Duodenal mucosa (tissue), 2 donors: ENCODE measurements around the gene TGFA.

Experiments used
- H3K27ac ChIP-seq: one replicate; pipeline ENCODE4 v1.7.0; 2013; ENCODE audit warnings: low read depth, low read length
- H3K27me3 ChIP-seq, 2 donors: one replicate each; pipeline ENCODE4 v1.7.0; 2013; ENCODE audit warnings: low read length in 2 of 2, control low read depth in 1 of 2; ENCODE audit not compliant: insufficient read depth in 2 of 2, control insufficient read depth in 1 of 2
- H3K36me3 ChIP-seq, 2 donors: one replicate each; pipeline ENCODE4 v1.7.0; 2013; ENCODE audit warnings: low read length in 2 of 2, control low read depth in 1 of 2; ENCODE audit not compliant: insufficient read depth in 2 of 2, control insufficient read depth in 1 of 2
- H3K4me1 ChIP-seq, 2 donors: one replicate each; pipeline ENCODE4 v1.7.0; 2013; ENCODE audit warnings: low read length in 2 of 2, control low read depth in 1 of 2; ENCODE audit not compliant: insufficient read depth in 2 of 2, control insufficient read depth in 1 of 2
- H3K4me3 ChIP-seq, 2 donors: one replicate each; pipeline ENCODE4 v1.7.0; 2013; ENCODE audit warnings: low read length in 2 of 2, low read depth in 1 of 2
- H3K9ac ChIP-seq, 2 donors: one replicate each; pipeline ENCODE4 v1.7.0; 2013; ENCODE audit warnings: low read length in 2 of 2, low read depth in 1 of 2
- H3K9me3 ChIP-seq, 2 donors: one replicate each; pipeline ENCODE4 v1.7.0; 2013; ENCODE audit warnings: low read length in 2 of 2, control low read depth in 1 of 2; ENCODE audit not compliant: control insufficient read depth in 1 of 2

TGFA gene

DNA sequence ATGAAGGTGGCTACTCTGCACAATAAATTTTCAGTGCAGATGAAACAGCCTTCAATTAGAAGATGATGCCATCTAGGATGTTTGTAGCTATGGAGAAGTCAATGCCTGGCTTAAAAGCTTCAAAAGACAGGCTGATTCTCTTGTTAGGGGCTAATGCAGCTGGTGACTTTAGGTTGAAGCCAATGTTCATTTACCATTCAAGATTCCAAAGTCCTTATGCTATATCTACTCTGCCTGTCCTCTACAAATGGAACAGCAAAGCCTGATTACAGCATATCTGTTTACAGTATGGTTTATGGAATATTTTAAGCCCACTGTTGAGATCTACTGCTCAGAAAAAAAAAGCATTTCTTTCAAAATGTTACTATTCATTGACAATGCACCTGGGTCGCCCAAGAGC lies 15.8 kb downstream of the TGFA start:
- Histone ChIP-seq H3K9ac (no peak overlapping the region), H3K27ac (no peak overlapping the region)

GRCh38 chr2:70536517-70537055 lies 17.0 kb downstream of the TGFA start:
- Histone ChIP-seq H3K27ac (no peak overlapping the region), H3K9me3 (peaks cover 0 to 8% of the 10 kb centered on the region in 2 donors), H3K27me3 (no peaks in the 10 kb centered on the region), H3K4me1 (peaks cover 0 to 7% of the 10 kb centered on the region in 2 donors), H3K4me3 (no peak overlapping the region), H3K36me3 (no peaks in the 10 kb centered on the region), H3K9ac (no peak overlapping the region)

More for the DNA sequence above, 15.8 kb downstream of the TGFA start:
- Histone ChIP-seq H3K36me3 (no peaks in the 10 kb centered on the region), H3K27me3 (no peaks in the 10 kb centered on the region), H3K4me1 (no peaks in the 10 kb centered on the region), H3K9me3 (peaks cover 0 to 8% of the 10 kb centered on the region in 2 donors), H3K4me3 (no peak overlapping the region)

- no peak overlapping the region for H3K9ac ChIP-seq
- no peaks in the 10 kb centered on the region for H3K27me3 ChIP-seq
- H3K27ac ChIP-seq: no peak overlapping the region
- no peaks in the 10 kb centered on the region for H3K36me3 ChIP-seq
- H3K4me3 ChIP-seq: no peak overlapping the region
- peaks cover 0 to 8% of the 10 kb centered on the region in 2 donors for H3K9me3 ChIP-seq
- peaks cover 0 to 14% of the 10 kb centered on the region in 2 donors for H3K4me1 ChIP-seq
Measured at GRCh38 chr2:70535573-70535972, 18.1 kb downstream of the TGFA start.

- Histone ChIP-seq H3K27ac (no peak overlapping the region), H3K9ac (no peak overlapping the region)
Measured at GRCh38 chr2:70534183-70534836, 19.3 kb downstream of the TGFA start.

DNA sequence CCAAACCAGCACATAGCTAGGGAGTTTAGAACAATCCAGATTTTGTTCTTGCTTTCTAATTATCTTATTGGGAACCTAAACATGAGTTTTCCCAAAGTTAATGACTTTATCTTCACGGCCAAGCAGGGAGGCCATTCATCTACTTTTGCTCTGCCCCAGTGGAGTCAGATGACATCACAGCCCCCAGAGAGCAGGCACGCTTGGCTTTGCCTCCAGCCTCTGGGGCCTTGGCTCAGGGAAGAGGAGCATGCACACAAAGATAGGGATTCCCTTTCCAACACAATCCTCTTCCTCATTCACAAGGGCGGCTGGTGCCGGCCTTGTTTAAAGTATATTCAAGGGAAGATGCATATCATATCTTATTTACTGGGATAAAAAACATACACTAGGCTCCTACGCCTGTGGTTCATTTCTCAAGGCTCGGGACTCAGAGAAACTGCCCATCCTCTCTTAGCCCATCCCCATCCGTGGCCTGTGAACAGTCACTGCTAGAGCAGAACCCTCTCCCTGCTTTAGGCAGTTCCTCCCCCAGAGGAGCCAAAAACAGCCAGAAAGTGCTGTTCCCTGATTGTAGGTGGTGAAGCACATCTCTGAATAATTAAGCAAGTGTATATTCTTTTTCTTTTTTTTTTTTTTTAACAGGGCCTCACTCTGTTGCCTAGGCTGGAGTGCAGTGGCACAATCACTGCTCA lies 21.2 kb downstream of the TGFA start:
- Histone ChIP-seq H3K27ac (no peak overlapping the region), H3K4me1 (peaks cover 5 to 18% of the 10 kb centered on the region in 2 donors), H3K9me3 (peaks cover 0 to under 1% of the 10 kb centered on the region in 2 donors), H3K9ac (no peak overlapping the region), H3K27me3 (no peaks in the 10 kb centered on the region), H3K4me3 (no peak overlapping the region), H3K36me3 (no peaks in the 10 kb centered on the region)

More at GRCh38 chr2:70534183-70534836, 19.3 kb downstream of the TGFA start:
- H3K4me1 ChIP-seq: peaks cover 0 to 14% of the 10 kb centered on the region in 2 donors
- no peak overlapping the region for H3K4me3 ChIP-seq
- H3K27me3 ChIP-seq: no peaks in the 10 kb centered on the region
- peaks cover 0 to 8% of the 10 kb centered on the region in 2 donors for H3K9me3 ChIP-seq
- no peaks in the 10 kb centered on the region for H3K36me3 ChIP-seq

DNA sequence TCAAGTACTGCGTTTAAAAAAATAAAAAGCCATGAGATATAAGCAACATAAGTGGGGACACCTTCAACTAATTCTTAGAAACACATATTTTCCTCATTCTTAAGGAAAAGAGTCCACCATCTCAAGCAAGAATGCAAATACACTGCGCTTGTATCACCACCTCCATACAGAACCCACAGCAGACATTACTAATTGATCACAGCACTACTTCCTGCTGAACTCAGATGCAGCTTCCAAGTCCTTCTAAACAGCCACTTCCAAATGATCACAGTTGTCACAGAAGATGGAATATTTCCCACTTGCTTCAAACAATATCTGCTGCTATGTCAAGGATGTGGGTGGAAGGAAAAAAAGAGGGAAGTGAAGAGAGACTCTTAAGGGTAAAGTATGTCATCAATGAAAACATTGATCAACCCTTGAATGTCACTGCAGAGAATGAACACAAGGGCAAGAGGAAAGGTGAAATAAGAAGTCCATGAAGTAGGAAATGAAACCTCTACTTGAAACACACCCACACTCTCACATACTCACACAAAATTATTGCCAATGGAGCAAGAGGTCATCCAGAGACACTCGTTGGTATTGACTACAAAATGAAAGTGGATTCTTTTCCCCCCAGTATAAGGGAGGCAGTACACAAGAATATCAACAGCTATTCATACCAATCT lies 22.1 kb downstream of the TGFA start:
- Histone ChIP-seq H3K36me3 (no peaks in the 10 kb centered on the region), H3K9ac (no peak overlapping the region), H3K4me3 (no peak overlapping the region), H3K27ac (no peak overlapping the region), H3K4me1 (peaks cover 5 to 18% of the 10 kb centered on the region in 2 donors), H3K9me3 (no peaks in the 10 kb centered on the region), H3K27me3 (no peaks in the 10 kb centered on the region)

GRCh38 chr2:70529610-70530009 lies 24.0 kb downstream of the TGFA start:
- Histone ChIP-seq H3K27me3 (no peaks in the 10 kb centered on the region), H3K9me3 (no peaks in the 10 kb centered on the region), H3K27ac (no peak overlapping the region), H3K36me3 (no peaks in the 10 kb centered on the region), H3K4me3 (no peak overlapping the region), H3K4me1 (peaks cover 15 to 35% of the 10 kb centered on the region in 2 donors), H3K9ac (no peak overlapping the region)

DNA sequence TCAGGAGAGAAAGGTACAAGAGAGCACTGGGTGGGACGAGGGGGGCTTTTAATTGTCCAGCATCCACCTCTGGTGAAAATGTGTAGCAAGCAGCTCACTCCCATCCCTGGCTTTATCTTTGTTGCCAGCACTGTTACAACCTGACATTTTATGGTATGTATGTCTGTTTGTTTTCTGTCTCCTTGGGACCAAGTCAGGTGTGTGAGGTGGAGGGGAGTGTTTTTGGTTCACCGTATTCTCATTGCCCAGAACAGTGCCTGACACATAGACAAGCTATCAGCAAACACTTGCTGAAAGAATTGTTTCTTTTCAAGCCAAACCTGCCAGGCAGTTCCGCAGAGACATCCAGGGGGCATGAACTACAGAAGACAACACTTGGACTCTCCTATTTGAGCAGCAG lies 24.7 kb downstream of the TGFA start:
- H3K4me3 ChIP-seq: no peak overlapping the region
- no peaks in the 10 kb centered on the region for H3K36me3 ChIP-seq
- H3K4me1 ChIP-seq: peaks cover 22 to 42% of the 10 kb centered on the region in 2 donors
- H3K27me3 ChIP-seq: no peaks in the 10 kb centered on the region
- H3K9me3 ChIP-seq: no peaks in the 10 kb centered on the region
- no peak overlapping the region for H3K9ac ChIP-seq
- H3K27ac ChIP-seq: no peak overlapping the region

DNA sequence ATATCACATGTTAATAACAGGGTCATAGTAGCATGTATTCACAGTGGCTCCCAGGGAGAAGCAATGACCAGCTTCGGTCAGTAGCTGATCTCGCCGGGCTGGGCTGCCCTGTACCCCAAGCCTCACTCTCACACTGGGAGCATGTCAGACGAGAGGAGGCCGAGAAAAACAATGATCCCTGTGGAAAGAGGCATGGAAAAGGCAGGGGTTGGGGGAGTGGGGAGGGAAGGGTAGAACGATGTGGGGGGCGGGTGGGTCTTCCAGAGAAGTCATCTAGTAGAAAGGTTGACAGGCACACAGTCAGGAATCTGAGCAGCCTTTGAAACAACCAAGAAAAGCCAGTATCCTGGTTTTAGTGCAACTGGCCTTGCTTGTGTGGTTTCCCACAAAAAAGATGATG lies 25.4 kb downstream of the TGFA start:
- Histone ChIP-seq H3K27ac (no peak overlapping the region), H3K9me3 (no peaks in the 10 kb centered on the region), H3K4me1 (peaks cover 24 to 47% of the 10 kb centered on the region in 2 donors), H3K36me3 (no peaks in the 10 kb centered on the region), H3K27me3 (no peaks in the 10 kb centered on the region), H3K4me3 (no peak overlapping the region), H3K9ac (no peak overlapping the region)
